ENCODE results near the gene PTPRE. TPM values are rescaled to one million over a fixed set of nuclear protein-coding genes. Genes with fewer than 3 reads are reported as not detected.
A peak's percentile ranks its signal among the peaks of the same experiment; 100 is the strongest.

PTPRE gene
- polyA plus RNA-seq, 1 donor from 2014 or later = 11.2 TPM

GRCh38 chr10:128050121-128050516, 143.2 kb downstream of the PTPRE start:
- Mint-ChIP-seq H3K4me1 (peaks cover 20 to 29% (median 26%) of the 10 kb centered on the region in 3 donors), H3K27me3 (no peaks in the 10 kb centered on the region), H3K9me3 (no peaks in the 10 kb centered on the region), H3K36me3 (no peaks in the 10 kb centered on the region), H3K4me3 (peak overlapping the region in 1 of 4 donors; percentile 63), H3K27ac (no peak overlapping the region)

- H3K4me1 Mint-ChIP-seq = peaks cover 20 to 29% (median 23%) of the 10 kb centered on the region in 3 donors
- peaks cover 2% of the 10 kb centered on the region for H3K36me3 Mint-ChIP-seq
- peak overlapping the region in 1 of 3 donors; percentile 88 for H3K27ac Mint-ChIP-seq
- no peak overlapping the region for H3K4me3 Mint-ChIP-seq
- H3K9me3 Mint-ChIP-seq = no peaks in the 10 kb centered on the region
- no peaks in the 10 kb centered on the region for H3K27me3 Mint-ChIP-seq
Measured at GRCh38 chr10:128050936-128051335, 144.0 kb downstream of the PTPRE start.

DNA sequence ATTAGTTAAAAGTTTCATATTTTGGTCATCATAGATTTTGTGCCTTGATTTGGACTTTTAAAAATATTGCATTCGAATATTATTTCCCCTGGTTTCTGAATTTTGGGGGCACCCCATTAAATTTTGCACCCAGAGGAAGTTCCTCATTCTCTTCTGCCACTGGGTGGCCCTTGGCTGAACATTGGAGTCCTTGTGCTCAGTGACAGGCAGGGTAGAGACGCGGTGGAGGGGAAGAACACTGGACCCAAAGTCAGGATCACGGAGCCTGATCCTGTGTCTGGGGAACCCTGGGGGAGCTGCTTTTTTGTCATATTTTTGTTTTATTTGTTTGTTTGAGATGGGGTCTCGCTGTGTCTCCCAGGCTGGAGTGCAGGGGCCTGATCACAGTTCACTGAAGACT, 144.6 kb downstream of the PTPRE start:
- H3K4me1 Mint-ChIP-seq = peaks cover 20 to 28% (median 20%) of the 10 kb centered on the region in 3 donors
- no peak overlapping the region for H3K4me3 Mint-ChIP-seq
- no peak overlapping the region for H3K27ac Mint-ChIP-seq
- no peaks in the 10 kb centered on the region for H3K9me3 Mint-ChIP-seq
- no peaks in the 10 kb centered on the region for H3K27me3 Mint-ChIP-seq
- H3K36me3 Mint-ChIP-seq = peaks cover 3% of the 10 kb centered on the region

DNA sequence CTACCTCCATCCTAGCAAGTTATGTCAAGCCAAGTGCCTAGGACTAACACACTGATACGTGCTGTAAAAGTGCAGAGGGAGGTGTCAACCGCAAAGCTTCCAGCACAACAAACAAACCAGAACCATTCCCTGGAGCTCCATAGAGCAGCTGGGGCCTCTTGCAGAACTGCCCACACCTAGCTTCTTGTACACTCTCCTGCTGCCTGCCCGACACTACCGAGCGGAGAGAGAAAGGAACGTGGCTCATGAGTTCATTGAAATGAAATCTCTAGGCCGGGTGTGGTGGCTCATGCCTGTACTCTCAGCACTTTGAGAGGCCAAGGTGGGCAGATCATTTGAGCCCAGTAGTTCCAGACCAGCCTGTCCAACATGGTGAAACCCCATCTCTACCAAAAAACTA, 145.8 kb downstream of the PTPRE start:
- no peak overlapping the region for H3K27ac Mint-ChIP-seq
- H3K9me3 Mint-ChIP-seq = no peaks in the 10 kb centered on the region
- H3K27me3 Mint-ChIP-seq = no peaks in the 10 kb centered on the region
- peaks cover 13 to 21% (median 13%) of the 10 kb centered on the region in 3 donors for H3K4me1 Mint-ChIP-seq
- H3K4me3 Mint-ChIP-seq = no peak overlapping the region
- H3K36me3 Mint-ChIP-seq = peaks cover 4% of the 10 kb centered on the region

DNA sequence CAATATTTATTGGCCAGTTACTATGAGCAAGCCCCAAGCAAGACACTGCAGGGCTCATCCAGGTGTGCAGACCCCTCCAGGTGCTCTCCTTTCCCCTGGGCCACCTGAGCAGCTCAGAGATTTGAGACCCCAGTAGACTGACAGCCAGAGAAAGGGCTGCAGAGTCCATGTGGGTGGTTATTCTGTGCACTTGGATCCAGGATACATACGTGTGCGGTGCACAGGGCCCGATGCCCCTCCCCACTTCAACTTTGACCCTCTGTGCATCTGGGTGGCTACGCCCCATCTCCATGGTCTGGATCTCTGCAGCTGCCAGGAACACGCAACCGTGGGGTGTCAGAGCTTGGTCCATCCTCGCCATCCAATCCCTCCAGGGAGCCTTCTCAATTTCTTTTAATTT, 146.5 kb downstream of the PTPRE start:
- H3K36me3 Mint-ChIP-seq = peaks cover 4% of the 10 kb centered on the region
- H3K4me1 Mint-ChIP-seq = peaks cover 7 to 14% (median 7%) of the 10 kb centered on the region in 3 donors
- H3K27ac Mint-ChIP-seq = no peak overlapping the region
- H3K9me3 Mint-ChIP-seq = no peaks in the 10 kb centered on the region
- H3K4me3 Mint-ChIP-seq = no peak overlapping the region
- H3K27me3 Mint-ChIP-seq = no peaks in the 10 kb centered on the region

DNA sequence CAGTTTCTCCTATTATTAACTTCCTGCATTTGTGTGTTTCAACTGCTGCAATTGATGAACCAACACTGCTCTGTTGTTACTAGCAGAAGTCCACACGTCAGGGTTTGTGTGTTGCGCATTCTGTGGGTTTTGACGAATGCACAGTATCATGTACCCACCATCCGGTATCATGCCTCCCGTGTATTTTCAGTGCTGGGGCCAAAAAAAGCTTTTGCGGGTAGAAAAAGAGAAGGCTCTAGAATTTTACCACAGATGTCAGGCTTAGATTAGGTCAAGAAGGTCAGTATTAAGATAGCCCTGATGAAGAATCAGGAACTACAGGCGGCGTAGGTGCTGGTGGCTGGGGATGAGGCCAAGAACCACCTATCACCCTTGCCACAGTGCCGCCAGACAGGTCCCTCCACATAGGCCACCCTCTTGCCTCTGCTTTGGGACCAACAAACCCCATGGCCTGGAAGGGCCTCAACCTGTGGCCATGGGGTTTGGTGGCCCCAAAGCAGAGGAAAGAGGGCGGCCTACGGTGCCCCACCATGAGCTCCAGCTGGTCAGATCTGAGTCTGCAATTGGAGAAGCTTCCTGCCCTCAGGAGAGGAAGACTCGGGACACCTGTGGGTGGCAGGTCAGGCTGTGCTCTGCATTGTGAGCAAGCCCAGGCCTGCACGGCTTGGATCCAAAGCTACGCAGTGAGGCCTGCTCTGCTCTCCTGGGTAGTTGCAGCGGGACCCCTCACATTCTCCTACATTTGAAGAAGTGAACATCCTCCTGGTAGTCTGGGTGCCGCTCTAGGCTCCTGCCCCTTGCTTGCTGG, 147.5 kb downstream of the PTPRE start:
- H3K4me3 Mint-ChIP-seq = no peak overlapping the region
- H3K9me3 Mint-ChIP-seq = no peaks in the 10 kb centered on the region
- H3K27ac Mint-ChIP-seq = no peak overlapping the region
- H3K27me3 Mint-ChIP-seq = no peaks in the 10 kb centered on the region
- H3K4me1 Mint-ChIP-seq = peaks cover 0 to 11% (median 2%) of the 10 kb centered on the region in 3 donors
- peaks cover 4% of the 10 kb centered on the region for H3K36me3 Mint-ChIP-seq

DNA sequence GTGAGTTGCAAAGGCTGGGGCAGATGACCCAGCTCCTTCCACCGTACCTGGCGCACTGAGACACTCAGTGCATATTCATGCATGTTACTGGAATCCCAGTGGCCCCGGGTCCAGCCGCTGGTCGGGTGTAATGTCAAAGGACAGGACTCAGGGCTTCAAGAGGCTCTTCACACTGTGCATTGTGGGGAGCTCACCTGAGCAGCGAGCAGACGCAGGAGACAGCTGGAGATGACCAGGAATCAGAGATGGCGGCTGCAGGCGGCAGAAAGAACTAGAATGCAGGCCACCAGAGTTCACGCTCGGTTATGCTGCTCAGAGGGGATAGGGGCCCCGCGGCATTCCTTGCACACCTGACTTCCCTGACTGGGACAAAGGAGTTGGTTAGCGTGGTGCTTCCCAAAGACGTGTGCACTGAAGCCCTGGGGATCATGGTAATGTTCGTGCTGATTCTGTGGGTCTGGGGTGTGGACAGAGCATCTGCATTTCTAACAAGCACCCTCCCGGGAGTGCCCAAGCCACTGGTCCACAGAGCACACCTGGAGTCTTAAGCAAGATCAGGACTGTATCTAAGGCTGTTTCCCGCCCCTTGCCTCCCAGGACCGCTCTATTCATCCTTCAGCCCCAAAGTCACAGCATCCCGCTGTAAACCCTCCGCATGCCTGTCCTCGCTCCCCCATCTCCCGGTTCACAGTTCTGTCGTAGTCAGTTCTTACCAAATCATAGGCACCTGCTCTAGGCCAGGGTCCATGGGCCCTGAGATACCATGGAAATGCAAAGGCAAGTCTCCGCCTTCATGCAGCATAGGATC, 148.4 kb downstream of the PTPRE start:
- no peaks in the 10 kb centered on the region for H3K9me3 Mint-ChIP-seq
- no peak overlapping the region for H3K4me3 Mint-ChIP-seq
- peaks cover 0 to 15% (median 7%) of the 10 kb centered on the region in 3 donors for H3K4me1 Mint-ChIP-seq
- peaks cover 6% of the 10 kb centered on the region for H3K36me3 Mint-ChIP-seq
- no peak overlapping the region for H3K27ac Mint-ChIP-seq
- H3K27me3 Mint-ChIP-seq = no peaks in the 10 kb centered on the region

DNA sequence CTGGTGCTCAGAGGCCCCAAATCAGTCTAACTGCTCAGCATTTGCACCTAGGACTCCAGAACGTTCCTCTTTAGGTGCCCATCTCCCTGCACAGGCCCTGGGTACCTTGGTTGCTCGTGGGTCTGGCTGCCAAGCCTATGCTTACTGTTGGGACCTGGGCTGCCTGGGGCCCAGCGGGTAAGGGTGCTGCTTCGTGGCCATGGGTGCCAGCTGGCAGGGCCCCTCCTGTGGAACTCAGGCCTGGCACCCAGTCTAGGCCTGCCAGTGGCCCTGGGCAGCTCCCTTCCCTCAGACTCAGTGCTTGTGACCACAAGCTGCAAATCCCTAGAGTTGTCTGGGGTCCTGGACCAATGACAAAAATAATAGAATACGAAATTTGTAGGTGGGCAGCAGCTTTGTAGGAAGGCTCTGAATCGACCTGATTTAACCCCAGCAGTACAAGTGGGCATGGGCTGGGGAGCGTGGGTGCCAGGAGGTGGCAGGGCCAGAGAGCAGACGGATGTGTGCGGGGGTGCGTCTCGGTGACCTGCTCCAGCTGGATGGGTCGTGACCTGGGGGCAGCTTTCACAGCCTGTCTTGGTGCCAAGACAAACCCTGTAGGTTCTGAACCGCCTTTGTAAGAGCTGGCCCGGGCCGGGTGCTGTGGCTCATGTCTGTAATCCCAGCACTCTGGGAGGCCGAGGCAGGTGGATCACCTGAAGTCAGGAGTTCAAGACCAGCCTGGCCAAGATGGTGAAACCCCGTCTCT, 149.6 kb downstream of the PTPRE start:
- no peak overlapping the region for H3K4me3 Mint-ChIP-seq
- H3K27ac Mint-ChIP-seq = no peak overlapping the region
- H3K9me3 Mint-ChIP-seq = no peaks in the 10 kb centered on the region
- no peaks in the 10 kb centered on the region for H3K27me3 Mint-ChIP-seq
- H3K36me3 Mint-ChIP-seq = peaks cover 6% of the 10 kb centered on the region
- peaks cover 0 to 16% (median 12%) of the 10 kb centered on the region in 3 donors for H3K4me1 Mint-ChIP-seq

- no peak overlapping the region for H3K4me3 Mint-ChIP-seq
- no peaks in the 10 kb centered on the region for H3K27me3 Mint-ChIP-seq
- H3K36me3 Mint-ChIP-seq = peaks cover 6% of the 10 kb centered on the region
- peak overlapping the region in 1 of 3 donors; percentile 39 for H3K27ac Mint-ChIP-seq
- peaks cover 6 to 29% (median 17%) of the 10 kb centered on the region in 3 donors for H3K4me1 Mint-ChIP-seq
- no peaks in the 10 kb centered on the region for H3K9me3 Mint-ChIP-seq
Measured at GRCh38 chr10:128058106-128058749, 151.3 kb downstream of the PTPRE start.

GRCh38 chr10:128058750-128059134, 151.8 kb downstream of the PTPRE start:
- Mint-ChIP-seq H3K27ac (peak overlapping the region in 1 of 3 donors; percentile 57), H3K36me3 (peaks cover 6% of the 10 kb centered on the region), H3K9me3 (no peaks in the 10 kb centered on the region), H3K4me3 (no peak overlapping the region), H3K4me1 (peaks cover 11 to 34% (median 23%) of the 10 kb centered on the region in 3 donors), H3K27me3 (no peaks in the 10 kb centered on the region)

- Mint-ChIP-seq H3K27ac (peak overlapping the region in 1 of 3 donors; percentile 57), H3K4me1 (peaks cover 14 to 38% (median 28%) of the 10 kb centered on the region in 3 donors), H3K36me3 (peaks cover 6% of the 10 kb centered on the region)
Measured at GRCh38 chr10:128059266-128059981, 152.5 kb downstream of the PTPRE start.

DNA sequence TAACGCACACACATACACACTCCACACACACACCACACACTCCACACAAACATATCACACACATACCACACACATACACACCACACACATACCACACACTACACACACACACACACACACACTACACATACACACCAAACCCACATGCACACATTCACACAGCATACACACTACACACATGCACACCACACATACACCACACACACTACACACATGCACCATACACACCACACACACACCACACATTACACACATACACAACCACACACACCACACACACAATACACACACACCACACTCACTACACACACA, 153.0 kb downstream of the PTPRE start:
- H3K36me3 Mint-ChIP-seq = peaks cover 6% of the 10 kb centered on the region
- H3K27ac Mint-ChIP-seq = peak overlapping the region in 1 of 3 donors; percentile 57
- peak overlapping the region in 1 of 4 donors; percentile 26 for H3K4me3 Mint-ChIP-seq
- no peaks in the 10 kb centered on the region for H3K9me3 Mint-ChIP-seq
- H3K27me3 Mint-ChIP-seq = no peaks in the 10 kb centered on the region
- peaks cover 19 to 44% (median 33%) of the 10 kb centered on the region in 3 donors for H3K4me1 Mint-ChIP-seq

More at GRCh38 chr10:128059266-128059981, 152.5 kb downstream of the PTPRE start:
- Mint-ChIP-seq H3K9me3 (no peaks in the 10 kb centered on the region), H3K27me3 (no peaks in the 10 kb centered on the region), H3K4me3 (no peak overlapping the region)

- Mint-ChIP-seq H3K27ac (no peak overlapping the region), H3K9me3 (no peaks in the 10 kb centered on the region), H3K27me3 (no peaks in the 10 kb centered on the region), H3K4me3 (peak overlapping the region in 1 of 4 donors; percentile 26), H3K36me3 (peaks cover 4% of the 10 kb centered on the region), H3K4me1 (peaks cover 24 to 50% (median 40%) of the 10 kb centered on the region in 3 donors)
Measured at GRCh38 chr10:128060341-128061250, 153.7 kb downstream of the PTPRE start.
